HAP-1 (cell line): Measurements from ENCODE around the gene KCNQ1.
"Not testable (repeated sequence)": the region's sequence is repeated elsewhere in the genome, so short reads cannot be mapped to it uniquely, and the experiment has no call there.

Experiments used
- DNase-seq, 2 experiments: peaks; one replicate each; pipeline ENCODE4 v3.0.0-alpha.2; 2016 to 2020; ENCODE audit warnings: low spot score in 2 of 2
- H3K27me3 ChIP-seq: fragments of 250-450 bp; sonication (Bioruptor Pico); 2 replicates; pipeline ENCODE4 v1.5.1; 2020; ENCODE audit warnings: low read depth, mild to moderate bottlenecking, moderate library complexity
- H3K36me3 ChIP-seq: fragments of 250-450 bp; sonication (Bioruptor Pico); replicated peaks from 2 replicates; pipeline ENCODE4 v1.5.1; 2020; ENCODE audit warnings: mild to moderate bottlenecking
- H3K4me1 ChIP-seq: fragments of 250-450 bp; sonication (Bioruptor Pico); 2 replicates; pipeline ENCODE4 v1.5.1; 2020; ENCODE audit warnings: mild to moderate bottlenecking
- H3K4me3 ChIP-seq: fragments of 250-450 bp; sonication (Bioruptor Pico); 2 replicates; pipeline ENCODE4 v1.5.1; 2020; ENCODE audit warnings: mild to moderate bottlenecking, moderate library complexity
- H3K9me3 ChIP-seq: fragments of 250-450 bp; sonication (Bioruptor Pico); 2 replicates; pipeline ENCODE4 v1.5.1; 2020; ENCODE audit warnings: mild to moderate bottlenecking, moderate library complexity
- in situ Hi-C: fragments of 300-500 bp; cut with MboI; formaldehyde crosslinking; loops from 3 replicates; pipeline ENCODE4 v1.14.3; 2020; ENCODE audit warnings: low sequenced_read_pairs, inconsistent platforms, mixed read lengths

Gene KCNQ1

DNA sequence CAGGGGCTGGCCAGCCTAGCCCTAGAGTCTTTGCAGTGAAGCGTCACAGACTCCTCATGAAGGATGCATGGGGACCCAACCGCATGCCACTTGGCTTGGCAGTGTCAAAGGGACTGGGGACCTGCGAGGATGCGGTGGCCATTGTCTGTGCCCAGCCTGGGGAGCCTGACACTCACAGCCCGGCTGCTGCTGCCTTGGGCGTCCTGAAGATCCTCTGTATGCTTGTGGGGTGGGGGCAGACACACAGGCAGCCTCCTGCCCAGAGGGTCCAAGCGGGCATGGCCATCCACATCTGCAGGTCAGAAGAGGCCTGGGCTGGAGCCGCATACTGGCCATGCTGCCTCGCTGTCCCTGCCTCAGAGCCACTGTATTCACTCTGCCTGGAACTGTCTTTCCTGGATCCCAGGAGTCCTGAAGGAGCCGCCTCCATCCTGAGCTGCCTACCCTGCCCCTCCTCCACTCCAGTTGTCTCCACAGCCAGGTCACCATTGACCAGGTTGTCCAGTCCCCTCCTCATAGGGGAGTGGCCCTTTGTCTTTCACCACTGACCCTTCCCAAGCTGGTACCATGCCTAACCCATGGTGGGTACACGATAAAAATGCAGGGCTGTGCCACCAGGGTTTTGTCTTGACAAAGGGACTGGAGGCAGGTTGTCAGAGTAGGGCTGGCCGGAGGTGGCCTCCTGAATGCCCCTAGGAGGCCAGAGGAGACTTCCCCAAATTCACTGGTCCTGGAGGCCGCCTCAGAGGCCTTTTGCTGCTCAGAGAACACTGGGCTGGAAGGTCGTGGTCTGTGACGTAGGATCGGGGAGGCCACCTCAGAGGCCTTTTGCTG is 148.0 kb downstream of the KCNQ1 start:
- H3K4me3 ChIP-seq, result no peak overlapping the region
- H3K36me3 ChIP-seq, result no peaks in the 10 kb centered on the region
- H3K9me3 ChIP-seq, result no peaks in the 10 kb centered on the region; the same call in 1 of the 2 replicates
- no peak for DNase-seq
- H3K4me1 ChIP-seq, result no peaks in the 10 kb centered on the region
- no peaks in the 10 kb centered on the region; the same call in 1 of the 2 replicates for H3K27me3 ChIP-seq
- in situ Hi-C loops, result no loop called here

DNA sequence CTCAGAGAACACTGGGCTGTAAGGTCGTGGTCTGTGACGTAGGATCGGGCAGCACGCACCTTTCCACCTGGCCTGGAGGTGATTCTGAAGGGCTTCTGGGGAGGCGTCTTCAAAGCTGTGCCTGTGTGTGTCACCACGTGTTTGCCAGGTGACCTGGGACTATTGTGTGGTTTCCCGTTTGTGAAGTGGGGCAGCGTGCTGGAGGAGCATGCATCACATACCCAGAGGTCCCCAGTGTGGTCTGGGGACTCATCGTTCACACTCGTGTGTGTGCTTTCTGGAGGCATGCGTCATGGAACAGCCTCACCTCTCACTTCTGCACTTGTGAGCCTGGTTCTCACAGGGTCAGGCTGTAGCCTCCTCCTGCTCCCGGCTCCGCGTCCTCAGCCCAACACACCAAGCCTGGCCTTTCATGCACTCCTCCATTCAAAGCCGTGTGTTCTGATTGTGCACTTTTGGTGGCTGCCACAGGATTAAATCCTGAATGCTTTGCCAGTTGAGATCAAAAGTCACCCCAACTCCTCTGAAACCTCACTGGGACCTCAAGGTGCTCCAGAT is 148.7 kb downstream of the KCNQ1 start:
- Histone ChIP-seq H3K27me3 (no peaks in the 10 kb centered on the region; the same call in 1 of the 2 replicates), H3K36me3 (no peaks in the 10 kb centered on the region), H3K4me1 (no peaks in the 10 kb centered on the region), H3K9me3 (no peaks in the 10 kb centered on the region; the same call in 1 of the 2 replicates), H3K4me3 (no peak overlapping the region)
- in situ Hi-C loops, result no loop called here
- peak in 1 of 2 experiments; percentile 4 for DNase-seq

DNA sequence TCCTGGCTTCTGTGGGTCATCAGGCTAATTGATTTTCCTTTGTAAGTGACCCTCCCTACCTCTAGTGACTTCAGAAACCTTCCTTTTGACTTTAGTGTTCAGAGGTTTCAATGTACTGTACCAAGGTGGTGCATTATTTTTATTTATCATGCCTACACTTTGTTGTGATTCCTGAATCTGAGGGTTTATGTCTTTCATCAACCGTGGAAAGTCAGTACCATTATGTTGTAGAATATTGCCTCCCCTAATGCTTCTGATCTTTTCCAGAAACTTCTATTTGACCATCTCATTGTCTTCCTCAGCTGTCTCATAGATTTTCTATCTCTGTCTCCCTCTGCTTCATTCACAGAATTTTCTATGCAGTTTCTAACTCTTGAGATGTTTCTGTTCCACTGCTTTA is 149.5 kb downstream of the KCNQ1 start:
- no peaks in the 10 kb centered on the region; the same call in 1 of the 2 replicates for H3K27me3 ChIP-seq
- no peaks in the 10 kb centered on the region for H3K4me1 ChIP-seq
- in situ Hi-C loops, result no loop called here
- no peak for DNase-seq
- H3K36me3 ChIP-seq, result no peaks in the 10 kb centered on the region
- no peaks in the 10 kb centered on the region; the same call in 1 of the 2 replicates for H3K9me3 ChIP-seq
- no peak overlapping the region for H3K4me3 ChIP-seq

DNA sequence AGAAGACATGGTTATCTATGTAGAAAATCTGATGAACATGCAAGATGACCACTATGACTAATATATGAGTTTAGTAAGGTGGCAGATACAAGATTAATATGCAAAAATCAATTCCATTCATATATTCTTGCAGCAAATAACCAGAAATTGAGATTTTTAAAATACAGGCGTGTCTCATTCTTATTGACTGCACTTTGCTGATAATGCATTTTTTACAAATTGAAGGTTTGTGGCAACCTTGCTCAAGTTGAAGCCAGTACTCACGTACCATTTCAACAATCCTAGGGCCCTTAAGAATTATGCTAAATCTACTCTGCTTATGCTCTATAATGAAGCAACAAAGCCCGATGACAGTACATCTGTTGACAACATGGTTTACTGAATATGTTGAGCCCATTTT is 150.4 kb downstream of the KCNQ1 start:
- no peaks in the 10 kb centered on the region; the same call in 1 of the 2 replicates for H3K27me3 ChIP-seq
- H3K4me3 ChIP-seq, result no peak overlapping the region
- no peaks in the 10 kb centered on the region for H3K36me3 ChIP-seq
- in situ Hi-C loops, result no loop called here
- H3K4me1 ChIP-seq, result no peaks in the 10 kb centered on the region
- H3K9me3 ChIP-seq, result no peaks in the 10 kb centered on the region; the same call in 1 of the 2 replicates
- no peak for DNase-seq

DNA sequence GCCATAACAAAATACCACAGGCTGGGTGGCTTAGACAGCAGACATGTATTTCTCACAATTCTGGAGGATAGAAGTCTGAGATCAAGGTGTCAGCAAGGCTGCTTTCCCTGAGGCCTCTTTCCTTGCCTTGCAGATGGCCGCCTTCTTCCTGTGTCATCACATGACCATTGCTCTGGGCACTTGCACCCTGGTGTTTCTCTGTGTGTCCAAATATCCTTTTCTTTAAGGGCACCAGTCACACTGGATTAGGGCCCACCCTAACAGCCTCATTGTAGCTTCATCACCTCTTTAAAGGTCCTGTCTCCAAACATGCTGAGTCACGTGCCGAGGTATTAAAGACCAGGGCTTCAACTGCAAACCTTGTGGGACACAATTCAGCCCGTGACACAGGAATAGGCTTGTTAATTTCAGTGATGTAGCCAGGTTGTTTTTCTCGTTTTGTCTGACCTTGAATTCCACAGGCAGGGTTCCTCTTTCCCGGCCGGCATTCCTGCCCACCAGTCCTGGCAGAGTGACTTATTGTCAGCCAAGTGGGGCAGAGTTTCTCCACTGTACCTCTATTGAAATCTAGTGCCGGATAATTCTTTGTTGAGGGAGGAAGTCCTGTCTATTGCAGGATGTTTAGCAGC is 154.9 kb downstream of the KCNQ1 start:
- Histone ChIP-seq H3K9me3 (no peaks in the 10 kb centered on the region; the same call in 1 of the 2 replicates), H3K4me1 (no peaks in the 10 kb centered on the region), H3K27me3 (no peaks in the 10 kb centered on the region; the same call in none of the 2 replicates), H3K4me3 (no peak overlapping the region), H3K36me3 (no peaks in the 10 kb centered on the region)
- in situ Hi-C loops, result no loop called here
- DNase-seq, result no peak

DNA sequence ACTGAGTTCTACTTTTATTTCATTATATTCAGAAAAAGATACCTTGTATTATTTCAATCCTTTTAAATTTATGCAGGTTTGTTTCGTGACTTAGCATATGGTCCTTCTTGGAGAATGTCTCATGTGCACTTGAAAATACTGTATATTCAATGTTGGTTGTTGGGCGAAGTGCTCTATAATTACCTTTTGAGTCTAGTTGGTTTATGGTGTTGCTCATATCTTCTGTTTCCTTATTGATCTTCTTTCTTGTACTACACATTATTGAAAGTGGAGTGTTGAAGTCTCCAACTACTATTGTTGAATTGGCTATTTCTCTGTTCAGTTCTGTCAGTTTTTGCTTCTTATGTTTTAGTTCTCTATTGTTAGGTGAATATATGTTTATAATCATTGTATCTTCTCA is 164.5 kb downstream of the KCNQ1 start:
- in situ Hi-C loops, result no loop called here
- no peaks in the 10 kb centered on the region for H3K4me1 ChIP-seq
- no peaks in the 10 kb centered on the region; the same call in 1 of the 2 replicates for H3K27me3 ChIP-seq
- H3K36me3 ChIP-seq, result no peaks in the 10 kb centered on the region
- no peaks in the 10 kb centered on the region for H3K9me3 ChIP-seq
- DNase-seq, result no peak
- H3K4me3 ChIP-seq, result no peak overlapping the region

DNA sequence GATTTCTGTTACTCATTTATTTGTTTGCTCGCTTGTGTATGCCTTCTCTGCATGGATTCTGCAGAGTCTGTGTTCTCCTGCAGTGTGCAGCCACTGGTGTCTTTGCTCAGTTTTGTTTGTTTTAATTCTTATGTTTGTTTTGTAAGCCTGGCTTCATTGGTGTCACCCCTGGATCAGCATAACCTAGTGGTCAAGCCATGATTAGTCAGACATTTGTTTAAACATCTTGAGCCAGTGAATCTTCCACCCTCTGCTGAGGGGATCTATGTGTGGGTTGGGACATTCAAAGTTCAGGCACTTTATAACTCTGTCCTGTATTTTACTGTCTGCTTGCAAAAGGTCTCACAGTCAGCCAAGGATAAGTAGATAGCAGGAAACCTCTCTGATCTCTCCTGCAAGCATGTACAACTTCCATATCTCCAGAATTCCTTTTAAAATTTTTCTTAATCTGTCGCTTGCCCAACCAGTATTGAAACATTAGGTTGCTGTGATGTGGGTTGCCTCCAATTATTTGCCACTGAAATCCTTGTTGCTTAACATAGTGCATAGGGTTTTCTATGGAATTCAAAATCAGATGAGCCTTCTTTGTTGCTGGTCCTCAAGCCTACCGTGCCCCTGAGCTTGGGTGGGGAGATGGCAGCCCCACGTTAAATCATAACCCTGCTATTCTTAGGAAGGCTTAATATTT is 168.2 kb downstream of the KCNQ1 start:
- H3K4me1 ChIP-seq, result no peaks in the 10 kb centered on the region
- no peak for DNase-seq
- H3K9me3 ChIP-seq, result no peaks in the 10 kb centered on the region
- in situ Hi-C loops, result loop anchor here (10.0 kb wide), 1 partner anchor 58 kb away; no protein-coding TSS in a partner anchor
- peaks cover 5% of the 10 kb centered on the region; the same call in 1 of the 2 replicates for H3K27me3 ChIP-seq
- no peak overlapping the region for H3K4me3 ChIP-seq
- H3K36me3 ChIP-seq, result no peaks in the 10 kb centered on the region

DNA sequence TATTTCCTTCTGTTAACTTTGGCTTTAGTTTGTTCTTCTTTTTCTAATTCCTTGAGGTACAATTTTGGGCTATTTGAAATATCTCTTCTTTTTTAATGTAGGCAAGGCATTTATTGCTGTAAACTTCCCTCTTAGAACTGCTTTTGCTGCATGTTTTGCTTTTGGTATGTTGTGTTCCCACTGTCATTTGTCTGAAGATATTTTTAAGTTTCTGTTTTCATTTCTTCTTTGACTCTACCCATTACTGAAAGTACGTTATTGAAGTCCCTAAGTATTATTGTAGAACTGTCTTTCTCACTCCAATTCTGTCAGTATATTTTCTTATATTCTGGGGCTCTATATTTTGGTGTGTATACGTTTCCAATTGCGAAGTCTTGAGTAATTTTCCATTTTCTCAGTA is 177.1 kb downstream of the KCNQ1 start:
- in situ Hi-C loops, result no loop called here
- H3K9me3 ChIP-seq, result no peaks in the 10 kb centered on the region
- no peaks in the 10 kb centered on the region for H3K36me3 ChIP-seq
- H3K4me3 ChIP-seq, result no peak overlapping the region
- H3K27me3 ChIP-seq, result no peaks in the 10 kb centered on the region; the same call in 1 of the 2 replicates
- no peaks in the 10 kb centered on the region for H3K4me1 ChIP-seq
- no peak for DNase-seq

DNA sequence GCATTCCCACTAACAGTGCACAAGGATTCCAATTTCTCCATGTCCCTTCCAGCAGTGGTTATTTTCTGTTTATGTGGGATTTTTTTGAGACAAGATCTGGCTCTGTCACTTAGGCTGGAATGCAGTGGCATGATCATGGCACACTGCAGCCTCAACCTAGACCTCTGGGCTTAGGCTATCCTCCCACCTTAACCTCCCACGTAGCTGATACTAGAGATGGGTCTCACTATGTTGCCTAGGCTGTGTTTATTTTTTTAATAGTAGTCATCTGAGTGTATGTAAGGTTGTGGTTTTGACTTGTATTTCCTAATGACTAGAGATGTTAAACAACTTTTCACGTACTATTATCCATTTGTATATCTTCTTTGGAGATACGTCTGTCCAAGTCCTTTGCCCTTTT is 180.4 kb downstream of the KCNQ1 start:
- in situ Hi-C loops, result no loop called here
- no peaks in the 10 kb centered on the region for H3K4me1 ChIP-seq
- H3K4me3 ChIP-seq, result no peak overlapping the region
- no peaks in the 10 kb centered on the region for H3K36me3 ChIP-seq
- no peaks in the 10 kb centered on the region for H3K9me3 ChIP-seq
- H3K27me3 ChIP-seq, result no peaks in the 10 kb centered on the region; the same call in none of the 2 replicates
- DNase-seq, result no peak

DNA sequence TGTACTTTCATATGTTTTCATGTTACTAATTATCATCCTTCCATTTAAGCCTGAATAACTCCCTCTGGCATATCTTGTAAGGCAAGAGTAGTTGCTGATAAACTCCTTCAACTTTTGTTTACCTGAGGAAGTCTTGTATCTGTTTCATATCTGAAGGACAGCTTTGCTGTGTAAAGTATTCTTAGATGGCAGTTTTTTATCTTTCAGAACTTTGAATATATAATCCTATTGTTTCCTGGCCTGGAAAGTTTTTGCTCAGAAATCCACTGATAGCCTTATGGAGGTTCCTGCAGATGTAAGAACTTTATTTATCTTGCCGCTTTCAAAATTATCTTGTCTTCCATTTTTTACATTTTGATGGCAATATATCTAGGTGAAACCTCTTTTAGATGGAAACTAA is 185.9 kb downstream of the KCNQ1 start:
- no peak for DNase-seq
- no peaks in the 10 kb centered on the region for H3K9me3 ChIP-seq
- H3K36me3 ChIP-seq, result no peaks in the 10 kb centered on the region
- in situ Hi-C loops, result no loop called here
- no peaks in the 10 kb centered on the region; the same call in 1 of the 2 replicates for H3K27me3 ChIP-seq
- H3K4me1 ChIP-seq, result no peaks in the 10 kb centered on the region
- H3K4me3 ChIP-seq, result no peak overlapping the region

DNA sequence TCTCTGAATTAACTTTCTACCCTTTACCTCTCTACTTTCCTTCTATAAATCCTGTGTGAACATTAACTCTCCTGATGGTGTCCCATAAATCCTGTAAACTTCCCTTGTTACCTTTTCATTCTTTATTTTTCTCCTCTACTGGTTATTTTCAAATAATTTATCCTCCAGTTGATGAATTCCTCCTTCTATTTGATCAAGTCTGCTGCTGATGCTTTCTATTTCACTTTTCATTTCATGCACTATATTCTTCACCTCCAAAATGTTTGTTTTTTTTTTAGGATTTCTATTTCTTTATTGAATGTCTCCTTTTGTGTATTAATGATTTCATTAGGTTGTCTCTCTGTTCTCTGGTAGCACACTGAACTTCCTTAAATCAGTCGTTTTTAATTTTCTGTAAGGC is 186.4 kb downstream of the KCNQ1 start:
- in situ Hi-C loops, result no loop called here
- Histone ChIP-seq H3K27me3 (no peaks in the 10 kb centered on the region; the same call in 1 of the 2 replicates), H3K9me3 (no peaks in the 10 kb centered on the region), H3K4me1 (no peaks in the 10 kb centered on the region), H3K36me3 (no peaks in the 10 kb centered on the region), H3K4me3 (no peak overlapping the region)
- DNase-seq, result no peak

DNA sequence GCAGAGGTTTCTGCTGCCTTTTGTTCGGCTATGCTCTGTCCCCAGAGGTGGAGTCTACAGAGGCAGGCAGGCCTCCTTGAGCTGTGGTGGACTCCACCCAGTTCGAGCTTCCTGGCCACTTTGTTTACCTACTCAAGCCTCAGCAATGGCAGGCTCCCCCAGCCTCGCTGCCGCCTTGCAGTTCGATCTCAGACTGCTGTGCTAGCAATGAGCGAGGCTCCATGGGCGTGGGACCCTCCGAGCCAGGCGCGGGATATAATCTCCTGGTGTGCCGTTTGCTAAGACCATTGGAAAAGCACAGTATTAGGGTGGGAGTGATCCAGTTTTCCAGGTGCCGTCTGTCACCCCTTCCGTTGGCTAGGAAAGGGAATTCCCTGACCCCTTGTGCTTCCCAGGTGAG is 195.0 kb downstream of the KCNQ1 start:
- in situ Hi-C loops, H3K4me3 ChIP-seq, H3K9me3 ChIP-seq, DNase-seq, H3K4me1 ChIP-seq, H3K27me3 ChIP-seq, H3K36me3 ChIP-seq: not testable (repeated sequence)

DNA sequence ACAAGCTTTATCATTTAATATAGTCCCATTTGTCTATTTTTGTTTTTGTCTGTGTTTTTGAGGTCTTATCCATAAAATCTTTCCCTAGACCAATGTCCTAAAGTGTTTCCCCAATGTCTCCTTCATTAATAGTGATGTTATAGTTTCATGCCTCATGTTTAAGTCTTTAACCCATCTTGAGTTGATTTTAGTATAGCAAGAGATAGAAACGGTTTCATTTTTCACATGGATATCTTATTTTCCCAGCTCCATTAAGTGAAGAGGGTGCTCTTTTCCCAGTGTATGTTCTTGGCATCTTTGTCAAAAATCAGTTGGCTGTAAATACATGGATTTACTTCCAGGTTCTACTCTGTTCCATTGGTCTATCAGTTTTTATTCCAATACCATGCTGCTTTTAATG is 196.8 kb downstream of the KCNQ1 start:
- in situ Hi-C loops, result no loop called here
- H3K4me1 ChIP-seq, result no peaks in the 10 kb centered on the region
- no peak overlapping the region for H3K4me3 ChIP-seq
- no peak for DNase-seq
- H3K27me3 ChIP-seq, result no peaks in the 10 kb centered on the region
- H3K9me3 ChIP-seq, result no peaks in the 10 kb centered on the region; the same call in 1 of the 2 replicates
- H3K36me3 ChIP-seq, result no peaks in the 10 kb centered on the region
